ENCODE data around the gene FNBP1L. TPM values are rescaled to one million over a fixed set of nuclear protein-coding genes. Genes with fewer than 3 reads are reported as not detected.

FNBP1L gene
- total RNA-seq, 2 experiments from 2014 or later, result 0.14 to 0.45 TPM

GRCh38 chr1:93591676-93592550 lies 144.0 kb downstream of the FNBP1L start:
- peak; percentile 42 for DNase-seq
- Mint-ChIP-seq H3K27ac (no peak overlapping the region), H3K9me3 (no peaks in the 10 kb centered on the region), H3K27me3 (no peaks in the 10 kb centered on the region), H3K4me3 (no peak overlapping the region), H3K36me3 (no peaks in the 10 kb centered on the region), H3K4me1 (peaks cover 21% of the 10 kb centered on the region)

GRCh38 chr1:93592551-93592949 lies 144.6 kb downstream of the FNBP1L start:
- Mint-ChIP-seq H3K9me3 (no peaks in the 10 kb centered on the region), H3K27me3 (no peaks in the 10 kb centered on the region), H3K27ac (no peak overlapping the region), H3K4me1 (peaks cover 21% of the 10 kb centered on the region), H3K4me3 (no peak overlapping the region), H3K36me3 (no peaks in the 10 kb centered on the region)
- no peak for DNase-seq

GRCh38 chr1:93593854-93594602 lies 146.1 kb downstream of the FNBP1L start:
- Mint-ChIP-seq H3K27me3 (no peaks in the 10 kb centered on the region), H3K27ac (no peak overlapping the region), H3K4me1 (peaks cover 18% of the 10 kb centered on the region), H3K36me3 (no peaks in the 10 kb centered on the region), H3K9me3 (no peaks in the 10 kb centered on the region), H3K4me3 (no peak overlapping the region)
- DNase-seq, result no peak

GRCh38 chr1:93594603-93594880 lies 146.6 kb downstream of the FNBP1L start:
- no peak overlapping the region for H3K27ac Mint-ChIP-seq

GRCh38 chr1:93595266-93595665 lies 147.3 kb downstream of the FNBP1L start:
- Mint-ChIP-seq H3K4me1 (peaks cover 14% of the 10 kb centered on the region), H3K27ac (no peak overlapping the region), H3K9me3 (no peaks in the 10 kb centered on the region), H3K27me3 (no peaks in the 10 kb centered on the region), H3K36me3 (no peaks in the 10 kb centered on the region), H3K4me3 (no peak overlapping the region)
- DNase-seq, result no peak

More at GRCh38 chr1:93594603-93594880, 146.6 kb downstream of the FNBP1L start:
- DNase-seq, result no peak
- peaks cover 16% of the 10 kb centered on the region for H3K4me1 Mint-ChIP-seq
- no peaks in the 10 kb centered on the region for H3K27me3 Mint-ChIP-seq
- H3K9me3 Mint-ChIP-seq, result no peaks in the 10 kb centered on the region
- no peak overlapping the region for H3K4me3 Mint-ChIP-seq
- H3K36me3 Mint-ChIP-seq, result no peaks in the 10 kb centered on the region

GRCh38 chr1:93595743-93596142 lies 147.8 kb downstream of the FNBP1L start:
- Mint-ChIP-seq H3K27ac (no peak overlapping the region), H3K4me1 (peaks cover 14% of the 10 kb centered on the region), H3K9me3 (no peaks in the 10 kb centered on the region), H3K4me3 (no peak overlapping the region), H3K36me3 (no peaks in the 10 kb centered on the region), H3K27me3 (no peaks in the 10 kb centered on the region)
- DNase-seq, result no peak

GRCh38 chr1:93596329-93597089 lies 148.6 kb downstream of the FNBP1L start:
- H3K4me3 Mint-ChIP-seq, result no peak overlapping the region
- no peaks in the 10 kb centered on the region for H3K27me3 Mint-ChIP-seq
- H3K9me3 Mint-ChIP-seq, result no peaks in the 10 kb centered on the region
- no peak for DNase-seq
- no peaks in the 10 kb centered on the region for H3K36me3 Mint-ChIP-seq
- peaks cover 10% of the 10 kb centered on the region for H3K4me1 Mint-ChIP-seq
- no peak overlapping the region for H3K27ac Mint-ChIP-seq

GRCh38 chr1:93597709-93598108 lies 149.8 kb downstream of the FNBP1L start:
- H3K36me3 Mint-ChIP-seq, result no peaks in the 10 kb centered on the region
- DNase-seq, result no peak
- no peak overlapping the region for H3K4me3 Mint-ChIP-seq

GRCh38 chr1:93598396-93598795 lies 150.5 kb downstream of the FNBP1L start:
- Mint-ChIP-seq H3K27ac (no peak overlapping the region), H3K9me3 (no peaks in the 10 kb centered on the region), H3K36me3 (no peaks in the 10 kb centered on the region), H3K27me3 (no peaks in the 10 kb centered on the region), H3K4me1 (no peaks in the 10 kb centered on the region), H3K4me3 (no peak overlapping the region)
- DNase-seq, result no peak

More at GRCh38 chr1:93597709-93598108, 149.8 kb downstream of the FNBP1L start:
- Mint-ChIP-seq H3K27me3 (no peaks in the 10 kb centered on the region), H3K4me1 (no peaks in the 10 kb centered on the region), H3K9me3 (no peaks in the 10 kb centered on the region), H3K27ac (no peak overlapping the region)

- H3K4me3 Mint-ChIP-seq, result no peak overlapping the region
- no peaks in the 10 kb centered on the region for H3K27me3 Mint-ChIP-seq
- no peaks in the 10 kb centered on the region for H3K4me1 Mint-ChIP-seq
Measured at GRCh38 chr1:93598861-93599439, 151.0 kb downstream of the FNBP1L start.

GRCh38 chr1:93599479-93599878 lies 151.6 kb downstream of the FNBP1L start:
- H3K4me1 Mint-ChIP-seq, result no peaks in the 10 kb centered on the region
- no peak for DNase-seq
- no peak overlapping the region for H3K27ac Mint-ChIP-seq
- no peaks in the 10 kb centered on the region for H3K36me3 Mint-ChIP-seq
- no peaks in the 10 kb centered on the region for H3K9me3 Mint-ChIP-seq
- no peaks in the 10 kb centered on the region for H3K27me3 Mint-ChIP-seq
- no peak overlapping the region for H3K4me3 Mint-ChIP-seq

More at GRCh38 chr1:93598861-93599439, 151.0 kb downstream of the FNBP1L start:
- no peak for DNase-seq
- no peaks in the 10 kb centered on the region for H3K9me3 Mint-ChIP-seq
- H3K27ac Mint-ChIP-seq, result no peak overlapping the region
- H3K36me3 Mint-ChIP-seq, result no peaks in the 10 kb centered on the region

GRCh38 chr1:93600663-93601062 lies 152.7 kb downstream of the FNBP1L start:
- no peaks in the 10 kb centered on the region for H3K36me3 Mint-ChIP-seq
- no peaks in the 10 kb centered on the region for H3K4me1 Mint-ChIP-seq
- DNase-seq, result no peak
- no peaks in the 10 kb centered on the region for H3K9me3 Mint-ChIP-seq
- no peaks in the 10 kb centered on the region for H3K27me3 Mint-ChIP-seq
- no peak overlapping the region for H3K27ac Mint-ChIP-seq
- H3K4me3 Mint-ChIP-seq, result no peak overlapping the region

GRCh38 chr1:93601686-93602085 lies 153.8 kb downstream of the FNBP1L start:
- Mint-ChIP-seq H3K27me3 (no peaks in the 10 kb centered on the region), H3K27ac (no peak overlapping the region), H3K36me3 (no peaks in the 10 kb centered on the region), H3K4me3 (no peak overlapping the region), H3K9me3 (no peaks in the 10 kb centered on the region), H3K4me1 (no peaks in the 10 kb centered on the region)
- DNase-seq, result no peak

- no peaks in the 10 kb centered on the region for H3K27me3 Mint-ChIP-seq
- no peak overlapping the region for H3K27ac Mint-ChIP-seq
- no peaks in the 10 kb centered on the region for H3K4me1 Mint-ChIP-seq
- H3K36me3 Mint-ChIP-seq, result no peaks in the 10 kb centered on the region
- no peak for DNase-seq
- H3K4me3 Mint-ChIP-seq, result no peak overlapping the region
- no peaks in the 10 kb centered on the region for H3K9me3 Mint-ChIP-seq
Measured at GRCh38 chr1:93602101-93602500, 154.2 kb downstream of the FNBP1L start.

- Mint-ChIP-seq H3K27ac (no peak overlapping the region), H3K4me3 (no peak overlapping the region), H3K27me3 (no peaks in the 10 kb centered on the region), H3K4me1 (peaks cover 7% of the 10 kb centered on the region), H3K9me3 (no peaks in the 10 kb centered on the region), H3K36me3 (no peaks in the 10 kb centered on the region)
- no peak for DNase-seq
Measured at GRCh38 chr1:93603106-93603505, 155.2 kb downstream of the FNBP1L start.

Measured in activated naive CD8-positive, alpha-beta T cell treated with anti-CD3 and anti-CD28 coated beads for 36 hours (primary cell).